Caco-2 (cell line): ENCODE results near the gene CRELD2. TPM values are rescaled to one million over a fixed set of nuclear protein-coding genes. Genes with fewer than 3 reads are reported as not detected.

Experiments used
- BruUV-seq: library from RNA; stranded (reverse); fragments of 400-500 nt; replicated peaks from 2 replicates; lab custom pipeline; 2021; lab: Mats Ljungman, UMichigan
- CTCF ChIA-PET: fragments of 300-600 bp; sonication (Branson Sonifier 250); formaldehyde crosslinking; loops from one replicate; lab custom pipeline; 2022; ENCODE audit warnings: antibody characterized with exemption; lab: Charles Lee
- POLR2A ChIA-PET: fragments of 300-600 bp; sonication (Branson Sonifier 250); formaldehyde crosslinking; loops from one replicate; lab custom pipeline; 2022; ENCODE audit warnings: antibody characterized with exemption; lab: Charles Lee
- DNase-seq, 2 experiments: peaks; one replicate each; pipeline versions ENCODE4 v3.0.0 to v3.0.0-alpha.2; 2020 to 2022
- H3K27me3 ChIP-seq: replicated peaks from 2 replicates; pipeline ENCODE4 v1.6.0; 2011; ENCODE audit warnings: low read length; ENCODE audit not compliant: control insufficient read depth, insufficient read depth
- H3K36me3 ChIP-seq: 2 replicates; pipeline ENCODE4 v1.5.1; 2011; ENCODE audit warnings: low read length; ENCODE audit not compliant: control insufficient read depth, insufficient read depth
- H3K4me1 ChIP-seq: fragments of 250-450 bp; sonication (Bioruptor Pico); 2 replicates; pipeline ENCODE4 v1.5.1; 2020; ENCODE audit warnings: mild to moderate bottlenecking
- H3K4me3 ChIP-seq: 2 replicates; pipeline ENCODE4 v1.5.1; 2011; ENCODE audit warnings: low read depth, mild to moderate bottlenecking, control low read depth, low read length
- H3K9me3 ChIP-seq: fragments of 250-450 bp; sonication (Bioruptor Pico); 2 replicates; pipeline ENCODE4 v1.5.1; 2020; ENCODE audit warnings: mild to moderate bottlenecking, moderate library complexity
- H3K27ac Mint-ChIP-seq: one replicate; pipeline ENCODE4 v1.8.0; 2022; ENCODE audit warnings: mixed read lengths; ENCODE audit not compliant: unreplicated experiment
- H3K27me3 Mint-ChIP-seq: one replicate; pipeline ENCODE4 v1.8.0; 2022; ENCODE audit warnings: mixed read lengths; ENCODE audit not compliant: insufficient read depth, unreplicated experiment
- H3K36me3 Mint-ChIP-seq: one replicate; pipeline ENCODE4 v1.8.0; 2022; ENCODE audit warnings: mild to moderate bottlenecking, mixed read lengths; ENCODE audit not compliant: insufficient read depth, unreplicated experiment
- H3K4me1 Mint-ChIP-seq: one replicate; pipeline ENCODE4 v1.8.0; 2022; ENCODE audit warnings: low read depth, mixed read lengths; ENCODE audit not compliant: unreplicated experiment
- H3K4me3 Mint-ChIP-seq: one replicate; pipeline ENCODE4 v1.8.0; 2022; ENCODE audit warnings: mild to moderate bottlenecking, moderate library complexity, mixed read lengths; ENCODE audit not compliant: unreplicated experiment
- H3K9me3 Mint-ChIP-seq: one replicate; pipeline ENCODE4 v1.8.0; 2022; ENCODE audit warnings: mixed read lengths; ENCODE audit not compliant: unreplicated experiment
- CTCF ChIP-seq, 2 experiments: fragments of 200-600 bp in 1 of 2; IDR thresholded peaks; 1 replicate in 1 of 2; 2 replicates in 1 of 2; pipeline versions ENCODE4 v1.5.1 to v1.8.0; 2011 to 2022; ENCODE audit warnings: antibody characterized with exemption in 1 of 2, control low read depth in 1 of 2, inconsistent platforms in 1 of 2, low read depth in 1 of 2, low read length in 1 of 2, mild to moderate bottlenecking in 1 of 2, moderate library complexity in 1 of 2; ENCODE audit not compliant: insufficient read depth in 1 of 2, severe bottlenecking in 1 of 2, unreplicated experiment in 1 of 2
- intact Hi-C: fragments of 100-400 bp; cut with micrococcal nuclease; formaldehyde crosslinking; loops from one replicate; pipeline ENCODE4 v1.10.0; 2022; ENCODE audit not compliant: unreplicated experiment
- total RNA-seq: library from RNA; stranded (reverse); gene quantifications from 2 replicates; pipeline ENCODE4 v1.2.3, GENCODE V29; 2022

CRELD2 gene
- total RNA-seq, 1 experiment from 2014 or later: 43.3 TPM

- POLR2A ChIA-PET: no interaction called here
These were observed 46.9 kb downstream of the CRELD2 start for GRCh38 chr22:49965091-49966040.

GRCh38 chr22:49966041-49966773 lies 47.8 kb downstream of the CRELD2 start:
- CTCF ChIA-PET: no interaction called here
- POLR2A ChIA-PET: no interaction called here
- H3K4me3 ChIP-seq: no peak overlapping the region

More at GRCh38 chr22:49965091-49966040, 46.9 kb downstream of the CRELD2 start:
- no peaks in the 10 kb centered on the region for H3K9me3 ChIP-seq
- DNase-seq: peak in 1 of 2 experiments; percentile 35
- Mint-ChIP-seq H3K27ac (peak overlapping the region; percentile 39), H3K4me1 (no peaks in the 10 kb centered on the region), H3K4me3 (no peak overlapping the region), H3K9me3 (no peaks in the 10 kb centered on the region), H3K36me3 (peaks cover 60% of the 10 kb centered on the region), H3K27me3 (no peaks in the 10 kb centered on the region)
- no TSS peak for BruUV-seq
- H3K4me3 ChIP-seq: no peak overlapping the region
- peaks cover 4% of the 10 kb centered on the region for H3K36me3 ChIP-seq
- intact Hi-C loops: no loop called here
- no peak for TF ChIP-seq CTCF (IDR thresholded peaks at IDR 0.05; ENCODE audit: insufficient read depth in 1 of 2, low read depth in 1 of 2, low read length in 1 of 2, severe bottlenecking in 1 of 2, unreplicated experiment in 1 of 2)
- peaks cover 50% of the 10 kb centered on the region for H3K4me1 ChIP-seq
- CTCF ChIA-PET: no interaction called here
- H3K27me3 ChIP-seq: no peaks in the 10 kb centered on the region

More at GRCh38 chr22:49966041-49966773, 47.8 kb downstream of the CRELD2 start:
- Mint-ChIP-seq H3K27ac (no peak overlapping the region), H3K9me3 (no peaks in the 10 kb centered on the region), H3K27me3 (no peaks in the 10 kb centered on the region), H3K4me1 (no peaks in the 10 kb centered on the region), H3K4me3 (no peak overlapping the region), H3K36me3 (peaks cover 64% of the 10 kb centered on the region)
- Histone ChIP-seq H3K4me1 (peaks cover 54% of the 10 kb centered on the region), H3K36me3 (peaks cover 4% of the 10 kb centered on the region), H3K9me3 (no peaks in the 10 kb centered on the region), H3K27me3 (no peaks in the 10 kb centered on the region)
- DNase-seq: peak in 1 of 2 experiments; percentile 44
- no peak for TF ChIP-seq CTCF (IDR thresholded peaks at IDR 0.05; ENCODE audit: insufficient read depth in 1 of 2, low read depth in 1 of 2, low read length in 1 of 2, severe bottlenecking in 1 of 2, unreplicated experiment in 1 of 2)
- intact Hi-C loops: no loop called here
- no TSS peak for BruUV-seq
